ENCODE data around the gene RALGPS1.

RALGPS1 gene

DNA sequence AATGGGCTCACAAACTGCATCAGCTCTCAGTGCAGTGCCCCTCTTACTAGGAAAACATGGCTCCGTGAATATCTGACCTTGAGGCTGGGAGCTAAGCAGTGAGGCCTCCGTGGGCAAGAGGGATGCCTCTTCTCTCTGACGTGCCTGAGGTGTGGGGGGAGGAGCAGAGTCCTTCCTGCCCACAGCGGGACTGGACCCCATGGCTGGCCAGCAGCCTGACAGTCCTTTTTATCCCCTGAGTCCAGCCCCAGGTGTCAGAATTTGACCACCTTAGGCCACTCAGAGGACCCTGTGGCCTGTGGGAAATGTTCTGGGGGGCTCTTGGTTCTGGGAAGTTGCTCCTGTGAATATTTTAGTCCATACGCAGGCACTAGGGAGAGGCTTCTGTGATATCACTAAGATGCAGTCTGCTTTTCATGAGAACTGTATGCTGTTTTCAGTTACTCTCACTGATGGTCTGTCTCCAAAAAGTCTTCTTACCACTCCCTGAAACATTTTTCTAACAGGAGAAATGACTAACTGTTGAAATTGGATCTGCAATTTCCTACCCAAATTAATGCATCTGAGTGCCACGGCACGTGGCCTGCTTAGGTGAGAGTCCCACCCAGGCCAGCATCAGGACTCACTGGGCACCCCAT is 184.5 kb downstream of the RALGPS1 start:
- Mint-ChIP-seq H3K4me3 (no peak overlapping the region), H3K9me3 (ENCODE audit: low read depth) (no peaks in the 10 kb centered on the region), H3K4me1 (ENCODE audit: low read depth) (no peaks in the 10 kb centered on the region), H3K27me3 (no peaks in the 10 kb centered on the region), H3K27ac (no peak overlapping the region), H3K36me3 (peaks cover 7% of the 10 kb centered on the region)

DNA sequence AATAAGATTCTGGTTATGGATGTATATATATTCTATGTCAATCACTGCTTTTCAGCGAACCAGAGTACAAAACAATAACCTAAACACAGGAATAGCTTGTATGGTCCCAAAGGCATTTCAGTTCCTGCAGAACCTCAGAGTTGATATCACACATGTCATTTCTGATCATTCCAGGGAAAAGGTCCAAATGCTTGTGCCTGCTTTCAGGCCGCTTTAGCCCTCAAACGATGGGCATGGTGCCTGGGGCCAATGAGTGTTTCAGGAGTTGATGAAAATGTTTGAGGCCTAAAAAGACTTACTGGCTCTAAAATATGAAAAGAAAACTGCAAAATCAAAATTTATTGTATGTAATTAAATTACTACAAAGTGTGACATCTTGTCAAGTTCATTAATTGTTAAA is 185.1 kb downstream of the RALGPS1 start:
- no peaks in the 10 kb centered on the region for H3K27me3 Mint-ChIP-seq
- H3K27ac Mint-ChIP-seq: no peak overlapping the region
- peaks cover 7% of the 10 kb centered on the region for H3K36me3 Mint-ChIP-seq
- H3K9me3 Mint-ChIP-seq (ENCODE audit: low read depth): no peaks in the 10 kb centered on the region
- H3K4me1 Mint-ChIP-seq (ENCODE audit: low read depth): no peaks in the 10 kb centered on the region
- no peak overlapping the region for H3K4me3 Mint-ChIP-seq

DNA sequence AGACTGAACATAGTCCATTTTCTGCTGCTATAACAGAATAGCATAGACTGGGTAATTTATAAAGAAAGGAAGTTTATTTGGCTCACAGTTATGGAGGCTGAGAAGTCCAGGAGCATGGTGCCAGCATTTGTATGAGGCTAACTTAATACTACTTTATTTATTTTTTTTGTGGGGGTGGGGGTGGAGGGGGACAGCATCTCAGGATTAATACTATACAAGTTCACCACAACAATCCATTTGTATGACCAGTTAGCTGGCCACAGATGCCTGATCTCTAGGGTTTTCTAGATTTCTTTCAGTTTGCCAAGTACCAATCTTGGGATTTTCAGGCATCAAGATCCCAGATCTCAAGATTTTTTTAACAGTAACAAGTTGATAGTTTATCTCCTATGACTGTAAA is 187.6 kb downstream of the RALGPS1 start:
- Mint-ChIP-seq H3K4me1 (ENCODE audit: low read depth) (no peaks in the 10 kb centered on the region), H3K9me3 (ENCODE audit: low read depth) (no peaks in the 10 kb centered on the region), H3K4me3 (no peak overlapping the region), H3K36me3 (peaks cover 5% of the 10 kb centered on the region), H3K27me3 (no peaks in the 10 kb centered on the region), H3K27ac (no peak overlapping the region)

DNA sequence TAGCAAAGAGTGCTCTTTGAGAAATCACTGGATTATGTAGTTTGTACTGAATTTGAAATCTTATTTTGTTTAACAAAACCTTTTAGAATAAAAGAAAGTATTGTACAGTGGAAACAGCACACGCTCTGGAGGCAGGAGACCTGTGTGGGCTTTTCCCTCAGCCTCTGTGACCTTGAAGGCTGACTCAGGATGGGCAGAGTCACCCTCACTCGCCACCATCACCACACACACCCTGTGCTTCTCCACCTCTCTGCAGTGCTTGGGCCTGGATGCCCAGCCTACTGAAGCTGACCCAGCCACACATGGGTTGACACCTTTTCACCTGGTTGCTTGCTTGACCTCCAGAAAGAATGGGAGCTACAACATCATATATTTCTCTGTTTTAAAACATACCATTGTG is 188.2 kb downstream of the RALGPS1 start:
- no peaks in the 10 kb centered on the region for H3K9me3 Mint-ChIP-seq (ENCODE audit: low read depth)
- H3K27me3 Mint-ChIP-seq: no peaks in the 10 kb centered on the region
- peaks cover 5% of the 10 kb centered on the region for H3K36me3 Mint-ChIP-seq
- H3K27ac Mint-ChIP-seq: no peak overlapping the region
- no peak overlapping the region for H3K4me3 Mint-ChIP-seq
- H3K4me1 Mint-ChIP-seq (ENCODE audit: low read depth): no peaks in the 10 kb centered on the region

DNA sequence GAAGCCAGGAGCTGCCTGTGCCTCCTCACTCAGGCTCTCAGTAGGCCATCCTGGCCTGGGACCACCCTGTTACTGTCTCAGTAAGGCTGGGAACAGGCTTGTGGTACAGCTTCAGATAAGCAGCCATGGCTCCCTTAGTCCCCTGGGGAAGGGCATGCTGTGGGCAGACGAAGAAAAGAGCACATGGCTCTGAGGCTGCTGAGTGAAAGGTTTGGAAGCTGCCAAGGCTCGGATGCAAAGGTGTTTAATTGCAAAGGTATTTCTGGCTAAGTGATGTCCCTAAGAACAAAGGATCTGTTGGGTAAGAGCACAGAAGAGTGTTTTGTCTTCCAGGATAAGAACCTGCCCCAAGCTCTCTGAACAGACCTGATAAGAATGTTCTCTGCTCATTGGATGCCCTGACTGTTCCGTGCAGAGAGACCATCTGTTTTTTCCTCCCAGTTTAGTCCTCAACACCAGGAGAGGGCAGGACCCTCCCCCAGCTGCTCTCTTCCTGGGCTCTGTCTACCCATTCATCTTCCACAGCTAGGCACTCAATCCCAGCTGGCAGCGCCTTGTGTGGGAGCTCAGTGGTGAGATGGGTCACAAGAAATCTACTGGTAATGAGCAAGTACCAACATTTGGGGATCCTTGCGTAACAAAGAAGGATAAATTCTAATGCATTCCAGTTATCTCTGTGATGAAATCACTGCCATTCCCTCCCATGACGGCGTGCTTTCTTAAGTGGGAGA is 190.2 kb downstream of the RALGPS1 start:
- H3K4me3 Mint-ChIP-seq: no peak overlapping the region

DNA sequence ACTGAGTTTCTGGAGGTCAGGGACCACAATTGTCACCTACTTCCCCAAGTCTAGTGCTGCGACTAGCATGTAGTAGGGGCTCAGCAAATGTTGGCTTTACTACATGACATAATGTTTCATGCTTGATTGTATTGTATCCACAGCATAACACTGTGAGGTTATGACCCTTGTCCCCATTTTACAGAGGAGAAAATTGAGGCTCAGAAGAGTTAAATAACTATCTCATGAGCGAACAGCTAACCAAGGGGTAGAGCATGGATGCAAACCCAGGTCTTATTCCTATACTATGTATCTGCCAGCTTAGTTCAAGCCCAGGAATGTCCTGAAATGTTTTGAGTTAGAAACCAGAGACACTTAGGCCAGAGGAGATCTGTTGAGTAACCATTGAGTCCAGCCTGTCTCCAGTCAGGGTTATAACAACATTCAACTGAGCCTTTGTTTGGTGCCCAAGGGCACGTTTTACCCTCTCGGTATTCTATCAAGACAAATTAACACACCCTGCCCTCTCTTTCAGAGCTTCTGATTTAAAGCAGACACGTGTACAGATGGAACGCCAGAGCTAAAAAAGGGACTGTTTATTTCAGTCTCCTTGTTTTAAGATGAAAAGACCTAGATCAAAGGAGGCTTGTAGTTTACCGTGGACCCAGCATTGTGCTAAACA is 191.4 kb downstream of the RALGPS1 start:
- Mint-ChIP-seq H3K4me1 (ENCODE audit: low read depth) (no peaks in the 10 kb centered on the region), H3K4me3 (no peak overlapping the region), H3K9me3 (ENCODE audit: low read depth) (no peaks in the 10 kb centered on the region), H3K27ac (no peak overlapping the region), H3K27me3 (no peaks in the 10 kb centered on the region), H3K36me3 (peaks cover 3% of the 10 kb centered on the region)

More for the DNA sequence above, 190.2 kb downstream of the RALGPS1 start:
- no peaks in the 10 kb centered on the region for H3K4me1 Mint-ChIP-seq (ENCODE audit: low read depth)
- no peaks in the 10 kb centered on the region for H3K27me3 Mint-ChIP-seq
- peaks cover 5% of the 10 kb centered on the region for H3K36me3 Mint-ChIP-seq
- no peak overlapping the region for H3K27ac Mint-ChIP-seq
- H3K9me3 Mint-ChIP-seq (ENCODE audit: low read depth): no peaks in the 10 kb centered on the region

DNA sequence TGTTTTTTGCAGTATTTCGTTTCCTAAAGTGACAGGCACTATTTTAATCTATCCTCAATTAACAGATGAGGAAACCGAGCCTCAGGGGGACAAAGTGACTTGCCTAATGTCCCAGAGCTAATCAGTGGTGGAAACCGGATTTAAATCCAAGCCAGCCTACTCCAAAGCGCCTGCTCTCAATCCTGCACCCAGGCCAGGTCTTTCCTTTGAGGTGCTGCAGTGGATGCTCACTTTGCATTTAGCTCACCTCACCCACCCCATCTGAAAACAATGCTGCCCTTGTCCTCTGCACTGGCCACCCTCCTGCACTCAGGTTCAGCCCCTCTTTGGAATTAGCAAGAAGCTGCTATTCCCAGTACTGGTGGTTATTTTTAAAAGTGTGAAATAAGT is 191.9 kb downstream of the RALGPS1 start:
- no peaks in the 10 kb centered on the region for H3K4me1 Mint-ChIP-seq (ENCODE audit: low read depth)
- no peaks in the 10 kb centered on the region for H3K27me3 Mint-ChIP-seq
- no peak overlapping the region for H3K4me3 Mint-ChIP-seq
- H3K27ac Mint-ChIP-seq: no peak overlapping the region
- peaks cover 2% of the 10 kb centered on the region for H3K36me3 Mint-ChIP-seq
- H3K9me3 Mint-ChIP-seq (ENCODE audit: low read depth): no peaks in the 10 kb centered on the region

DNA sequence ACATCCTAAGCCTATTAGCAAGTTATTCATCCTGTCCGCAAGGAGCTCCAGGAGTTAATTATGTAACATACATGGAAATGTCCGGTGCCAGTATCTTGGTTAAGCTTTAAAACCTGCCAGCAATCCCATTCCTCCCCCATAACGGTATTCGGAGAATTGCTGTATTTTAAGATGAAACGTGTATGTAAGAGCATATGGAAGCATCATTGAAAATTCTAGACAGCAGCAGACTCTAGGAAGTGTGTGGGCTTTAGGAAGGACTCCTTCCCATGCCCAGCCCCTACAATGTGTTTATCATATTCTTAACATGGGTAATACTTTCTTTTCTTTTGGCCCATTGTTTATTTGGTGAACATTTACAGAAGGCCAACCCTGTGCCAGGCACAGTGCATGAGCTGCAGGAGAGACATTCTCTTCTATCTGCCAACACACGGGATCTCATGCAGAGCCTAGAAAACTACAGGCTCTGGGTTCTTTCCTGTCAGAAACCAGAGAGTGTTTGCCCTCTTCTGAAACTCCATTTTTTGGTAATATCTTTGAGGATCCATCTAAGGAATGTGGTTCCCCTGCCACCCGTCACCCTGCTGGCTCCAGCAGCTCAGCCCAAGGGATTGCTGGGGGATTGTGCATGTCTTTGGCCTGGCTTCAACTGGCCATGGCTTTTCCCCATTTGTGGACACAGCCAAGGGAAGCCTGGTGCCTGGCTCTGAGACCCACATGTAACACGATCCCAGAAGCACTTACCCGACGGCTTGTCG is 192.8 kb downstream of the RALGPS1 start:
- Mint-ChIP-seq H3K27me3 (no peaks in the 10 kb centered on the region), H3K27ac (no peak overlapping the region), H3K4me1 (ENCODE audit: low read depth) (no peaks in the 10 kb centered on the region)

DNA sequence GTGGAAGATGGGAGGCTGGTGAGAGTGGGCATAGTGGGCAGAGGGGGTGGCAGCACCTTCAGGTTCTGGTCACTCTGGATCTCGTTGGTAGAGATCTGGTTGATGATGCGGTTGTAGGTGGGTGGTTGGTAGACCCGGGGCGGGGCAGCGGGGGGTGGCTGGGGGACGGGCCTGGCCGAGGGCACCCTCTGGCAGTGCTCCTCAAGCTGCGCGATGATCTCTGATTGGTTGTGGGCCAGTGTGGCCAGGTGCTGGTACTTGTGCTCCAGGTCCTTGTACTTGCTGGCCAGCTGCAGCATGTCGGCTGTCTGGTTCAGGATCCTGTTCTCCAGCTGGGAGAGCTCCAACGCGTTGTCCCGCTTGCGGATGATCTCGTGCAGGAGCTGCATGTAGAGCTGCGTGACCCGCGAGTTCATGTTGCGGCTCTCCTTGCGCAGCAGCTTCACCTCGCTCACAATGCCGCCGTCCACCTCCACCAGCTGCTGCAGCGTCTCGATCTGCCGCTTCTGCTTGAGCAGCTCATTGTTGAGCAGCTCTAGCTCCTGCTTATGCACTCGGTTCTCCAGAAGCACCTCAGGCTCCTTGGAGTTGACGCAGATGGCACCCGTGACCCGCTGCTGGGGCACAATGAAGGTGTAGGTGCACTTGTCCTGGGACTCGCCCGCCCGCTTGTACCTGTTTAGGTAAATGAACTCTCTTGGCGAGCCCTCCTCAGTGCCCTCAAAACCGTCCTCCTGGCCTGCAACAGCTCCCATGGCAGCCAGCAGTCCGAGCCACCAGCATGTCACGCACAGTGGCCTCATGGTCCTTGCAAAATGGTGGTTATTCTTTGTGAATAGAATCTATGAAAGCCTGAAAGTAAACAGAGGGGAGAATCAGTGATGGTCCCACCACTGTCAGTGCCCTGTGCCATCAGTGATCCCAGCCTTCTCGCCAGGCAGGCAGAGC is 193.6 kb downstream of the RALGPS1 start:
- H3K27ac Mint-ChIP-seq: no peak overlapping the region
- H3K4me3 Mint-ChIP-seq: no peak overlapping the region
- no peaks in the 10 kb centered on the region for H3K4me1 Mint-ChIP-seq (ENCODE audit: low read depth)
- no peaks in the 10 kb centered on the region for H3K27me3 Mint-ChIP-seq
- no peaks in the 10 kb centered on the region for H3K36me3 Mint-ChIP-seq
- H3K9me3 Mint-ChIP-seq (ENCODE audit: low read depth): no peaks in the 10 kb centered on the region

More for the DNA sequence above, 192.8 kb downstream of the RALGPS1 start:
- peaks cover 1% of the 10 kb centered on the region for H3K36me3 Mint-ChIP-seq
- no peaks in the 10 kb centered on the region for H3K9me3 Mint-ChIP-seq (ENCODE audit: low read depth)
- no peak overlapping the region for H3K4me3 Mint-ChIP-seq

DNA sequence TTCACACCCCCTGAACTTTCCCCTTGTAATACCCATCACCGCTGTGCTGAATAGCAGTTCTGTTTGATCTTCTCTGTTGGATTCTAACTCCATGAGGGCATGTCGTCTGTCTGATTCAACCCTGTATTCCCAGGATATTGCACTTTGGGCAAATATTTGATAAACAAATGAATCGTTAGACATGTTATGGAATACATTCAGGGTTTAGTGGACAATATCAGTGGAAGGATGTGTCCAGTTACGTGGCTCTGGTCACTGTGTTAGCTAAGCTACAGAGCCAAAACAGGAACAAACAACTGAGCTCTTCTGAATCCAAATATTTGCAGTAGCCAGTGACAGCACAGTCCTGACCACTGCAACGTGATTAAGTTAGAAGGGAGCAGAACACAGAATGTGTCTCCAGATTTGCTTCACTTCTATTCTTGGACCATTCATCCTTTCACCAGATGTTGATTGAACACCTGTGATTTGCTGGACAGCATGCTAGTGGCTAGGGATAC is 194.7 kb downstream of the RALGPS1 start:
- Mint-ChIP-seq H3K4me3 (no peak overlapping the region), H3K27me3 (no peaks in the 10 kb centered on the region), H3K9me3 (ENCODE audit: low read depth) (no peaks in the 10 kb centered on the region), H3K4me1 (ENCODE audit: low read depth) (no peaks in the 10 kb centered on the region), H3K36me3 (no peaks in the 10 kb centered on the region), H3K27ac (no peak overlapping the region)

DNA sequence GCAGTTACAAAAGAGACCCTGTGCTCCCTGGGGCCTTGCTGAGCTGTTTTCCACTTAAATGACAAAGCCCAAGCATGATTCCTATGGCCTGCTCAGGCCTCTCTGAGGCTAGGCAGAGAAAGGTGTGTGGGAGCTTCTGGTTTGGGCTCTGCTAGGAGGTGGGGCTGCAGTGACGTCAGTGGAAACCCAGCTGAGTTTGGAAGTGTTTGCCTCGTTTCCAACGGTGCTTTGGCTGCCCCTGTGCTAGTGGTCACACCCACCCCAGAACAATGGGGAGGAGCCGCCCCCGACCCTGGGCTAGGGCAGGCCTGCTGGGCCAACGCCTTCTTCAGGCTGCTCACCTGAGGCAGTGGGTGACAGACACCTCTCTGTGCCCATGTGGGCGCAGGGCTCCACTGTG is 197.5 kb downstream of the RALGPS1 start:
- Mint-ChIP-seq H3K4me1 (ENCODE audit: low read depth) (peaks cover 17% of the 10 kb centered on the region), H3K36me3 (peaks cover 4% of the 10 kb centered on the region), H3K4me3 (no peak overlapping the region), H3K27ac (no peak overlapping the region), H3K9me3 (ENCODE audit: low read depth) (no peaks in the 10 kb centered on the region), H3K27me3 (no peaks in the 10 kb centered on the region)

DNA sequence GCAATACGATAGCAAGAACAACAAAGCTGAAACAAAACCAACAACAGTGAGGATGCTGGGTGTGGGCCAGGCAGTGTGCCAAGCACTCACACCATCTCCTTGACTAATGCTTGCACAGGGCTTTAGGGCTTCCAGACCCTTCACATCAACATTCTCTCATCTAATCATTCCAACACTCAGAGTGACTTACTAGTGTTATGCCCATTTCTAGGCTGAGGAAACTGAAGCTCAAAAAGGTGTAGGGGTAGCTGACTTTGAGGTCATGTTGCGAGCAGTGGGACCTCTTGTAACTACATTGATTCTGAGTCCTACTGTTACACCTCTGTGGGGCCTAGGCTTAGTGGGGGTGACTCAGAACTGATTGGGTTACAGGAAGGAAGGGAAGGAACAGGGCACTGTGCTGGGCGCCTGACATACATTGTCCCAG is 198.2 kb downstream of the RALGPS1 start:
- Mint-ChIP-seq H3K36me3 (peaks cover 4% of the 10 kb centered on the region), H3K4me3 (no peak overlapping the region)

DNA sequence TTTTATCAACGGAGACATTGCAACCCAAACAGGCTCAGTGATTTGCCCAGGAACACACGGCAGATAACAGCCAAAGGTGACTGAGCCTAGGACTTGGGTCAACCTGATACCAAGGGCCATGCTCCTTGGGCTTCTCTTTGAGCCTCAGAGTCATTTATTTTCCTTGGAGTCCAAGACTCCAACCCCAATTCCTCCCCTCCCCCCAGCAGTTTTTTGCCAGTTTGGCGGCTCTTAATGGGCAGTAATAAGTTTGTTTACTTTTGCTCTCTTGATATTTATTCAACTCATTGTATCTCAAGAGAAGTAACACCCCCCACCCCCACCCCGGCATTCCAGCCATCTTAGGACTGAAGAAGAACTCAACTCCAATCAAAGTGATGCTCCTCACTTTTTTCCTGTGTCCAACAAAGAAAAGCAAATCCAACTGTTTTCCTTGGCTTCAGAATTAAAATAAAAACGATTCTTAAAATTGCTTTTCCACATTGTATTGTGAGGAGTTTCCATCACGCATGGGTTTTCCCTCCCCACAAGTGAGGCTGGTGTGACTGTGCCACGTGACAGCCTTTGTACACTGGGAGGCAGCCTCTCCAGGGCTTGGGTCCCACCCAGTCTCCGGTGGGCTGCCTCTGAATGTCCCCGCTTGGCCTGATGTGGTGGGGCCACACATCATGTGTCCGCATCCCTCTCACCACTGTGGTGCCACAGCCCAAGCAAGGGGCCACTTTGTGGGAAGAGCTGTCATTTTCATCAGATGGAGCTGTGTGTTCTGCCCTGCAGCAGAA is 198.8 kb downstream of the RALGPS1 start:
- H3K27ac Mint-ChIP-seq: no peak overlapping the region
- no peak overlapping the region for H3K4me3 Mint-ChIP-seq
- H3K4me1 Mint-ChIP-seq (ENCODE audit: low read depth): peaks cover 20% of the 10 kb centered on the region
- no peaks in the 10 kb centered on the region for H3K27me3 Mint-ChIP-seq
- H3K9me3 Mint-ChIP-seq (ENCODE audit: low read depth): no peaks in the 10 kb centered on the region
- peaks cover 4% of the 10 kb centered on the region for H3K36me3 Mint-ChIP-seq

More for the DNA sequence above, 198.2 kb downstream of the RALGPS1 start:
- Mint-ChIP-seq H3K27me3 (no peaks in the 10 kb centered on the region), H3K9me3 (ENCODE audit: low read depth) (no peaks in the 10 kb centered on the region), H3K27ac (no peak overlapping the region), H3K4me1 (ENCODE audit: low read depth) (peaks cover 20% of the 10 kb centered on the region)
